HS-27A (cell line): ENCODE data around the gene CCL19.
A peak's percentile ranks its signal among the peaks of the same experiment; 100 is the strongest.

Source experiments
- DNase-seq: peaks from one replicate; pipeline ENCODE4 v3.0.0-alpha.2; 2012; ENCODE audit warnings: low read depth, missing footprints

The CCL19 gene

GRCh38 chr9:34694811-34695210 is 3.7 kb upstream of the CCL19 start:
- DNase-seq: no peak

- no peak for DNase-seq
Measured at GRCh38 chr9:34693560-34693959, 2.5 kb upstream of the CCL19 start.

GRCh38 chr9:34691936-34692315 is 850 bp upstream of the CCL19 start:
- DNase-seq: no peak

- DNase-seq: no peak
Measured at GRCh38 chr9:34689512-34689911, 1.6 kb downstream of the CCL19 start.

- DNase-seq: no peak
Measured at GRCh38 chr9:34689116-34689470, 2.0 kb downstream of the CCL19 start.

- DNase-seq: no peak
Measured at GRCh38 chr9:34688329-34689115, 2.6 kb downstream of the CCL19 start.

GRCh38 chr9:34687276-34688030 is 3.6 kb downstream of the CCL19 start:
- no peak for DNase-seq

GRCh38 chr9:34686732-34687131 is 4.3 kb downstream of the CCL19 start:
- DNase-seq: no peak

- no peak for DNase-seq
Measured at GRCh38 chr9:34686231-34686630, 4.8 kb downstream of the CCL19 start.

- DNase-seq: no peak
Measured at GRCh38 chr9:34685591-34685990, 5.5 kb downstream of the CCL19 start.

- no peak for DNase-seq
Measured at GRCh38 chr9:34684816-34685215, 6.3 kb downstream of the CCL19 start.

- no peak for DNase-seq
Measured at GRCh38 chr9:34684145-34684544, 6.9 kb downstream of the CCL19 start.

- no peak for DNase-seq
Measured at GRCh38 chr9:34675869-34676268, 15.2 kb downstream of the CCL19 start.

- DNase-seq: no peak
Measured at GRCh38 chr9:34675048-34675714, 15.9 kb downstream of the CCL19 start.

- no peak for DNase-seq
Measured at GRCh38 chr9:34674440-34674839, 16.6 kb downstream of the CCL19 start.

GRCh38 chr9:34671307-34671706 is 19.8 kb downstream of the CCL19 start:
- DNase-seq: no peak

GRCh38 chr9:34669809-34670562 is 21.1 kb downstream of the CCL19 start:
- DNase-seq: no peak

GRCh38 chr9:34665381-34666250 is 25.5 kb downstream of the CCL19 start:
- DNase-seq: peak; percentile 91

GRCh38 chr9:34665067-34665380 is 26.1 kb downstream of the CCL19 start:
- DNase-seq: no peak

- DNase-seq: no peak
Measured at GRCh38 chr9:34664281-34665066, 26.6 kb downstream of the CCL19 start.

GRCh38 chr9:34663303-34663605 is 27.8 kb downstream of the CCL19 start:
- no peak for DNase-seq
